Psoas muscle (tissue), 8 donors: ENCODE data around the gene KCNN3. TPM values are rescaled to one million over a fixed set of nuclear protein-coding genes. Genes with fewer than 3 reads are reported as not detected.
"Not testable (repeated sequence)": the region's sequence is repeated elsewhere in the genome, so short reads cannot be mapped to it uniquely, and the experiment has no call there.

Experiments used
- ATAC-seq, 4 donors: fragments of 200-7000 bp; cut with Tn5 transposase; one replicate each; pipeline ENCODE4 v1.9.1; 2020; ENCODE audit warnings: moderate library complexity in 3 of 4, mild to moderate bottlenecking in 2 of 4
- DNase-seq, 2 donors: peaks; one replicate each; pipeline ENCODE4 v3.0.0-alpha.2; 2020
- H3K27ac ChIP-seq: fragments of 200-600 bp; one replicate; pipeline ENCODE4 v1.8.0; 2022
- H3K27me3 ChIP-seq, 3 donors: fragments of 200-600 bp in 1 of 3; one replicate each; pipeline versions ENCODE4 v1.6.1 to v1.8.0; 2013 to 2022; ENCODE audit warnings: low read length in 2 of 3, mild to moderate bottlenecking in 2 of 3, moderate library complexity in 1 of 3; ENCODE audit not compliant: insufficient read depth in 3 of 3
- H3K36me3 ChIP-seq, 2 donors: fragments of 200-600 bp in 1 of 2; one replicate each; pipeline versions ENCODE4 v1.6.1 to v1.8.0; 2013 to 2022; ENCODE audit warnings: low read depth in 1 of 2, mild to moderate bottlenecking in 1 of 2, moderate library complexity in 1 of 2; ENCODE audit not compliant: insufficient read depth in 1 of 2
- H3K4me1 ChIP-seq: fragments of 200-600 bp; one replicate; pipeline ENCODE4 v1.8.0; 2022
- H3K4me3 ChIP-seq: fragments of 200-600 bp; one replicate; pipeline ENCODE4 v1.8.0; 2022; ENCODE audit warnings: mild to moderate bottlenecking
- H3K9me3 ChIP-seq: fragments of 200-600 bp; one replicate; pipeline ENCODE4 v1.8.0; 2022
- CTCF ChIP-seq: fragments of 200-600 bp; IDR thresholded peaks from one replicate; pipeline ENCODE4 v1.8.0; 2022; ENCODE audit warnings: antibody characterized with exemption
- WGBS, 3 donors: extraction: QIAGEN DNeasy Blood & Tissue Kit; methylation state at CpG; one replicate each; pipeline versions ENCODE4 v1.1.6 to v1.1.7; 2013; 5-methylcytosine and 5-hydroxymethylcytosine counted together
- intact Hi-C, 2 donors: fragments of 100-400 bp; cut with DNase I; formaldehyde crosslinking; loops; one replicate each; pipeline versions ENCODE4 v1.11.0 to v1.14.2; 2022
- polyA plus RNA-seq, 3 donors: library from polyadenylated mRNA; stranded (reverse); fragments of 200-250 nt; gene quantifications; one replicate each; pipeline ENCODE4 v1.2.3, GENCODE V29; 2013
- total RNA-seq, 4 donors: library from RNA; stranded (reverse); fragmentation: NEBNext Ultra II Directional in 2 of 4; extraction: Animal tissue kit (Norgen Biotek cat#: 25700) in 2 of 4; gene quantifications; one replicate each; pipeline versions ENCODE4 v1.2.1 to v1.2.4, GENCODE V29; 2021 to 2023
- donor health status: healthy with polysubstance abuse.
- donor health status: DM: no; HTN: no; CAD: no; lungs with moderate emphysema.
- donor health status: Bipolar disorder and iron deficiency.
- donor health status: healthy.
- donor health status: DM: yes; HTN: yes; CAD: no.
- donor health status: DM: no; HTN: no; CAD: no.
- donor health status: DM: no; HTN: no; CAD: no.
- donor health status: DM: yes; HTN: yes; CAD: no.

KCNN3 gene
- total and polyA plus RNA-seq, 7 donors, result 2.5 to 60.9 (median 11.8) TPM

GRCh38 chr1:154910851-154911250 lies 40.8 kb upstream of the KCNN3 start:
- no peak for TF ChIP-seq CTCF
- 93 to 98% (median 94%) methylated on average over 5 of the region's 5 CpGs for WGBS, 3 donors
- H3K4me1 ChIP-seq, result no peaks in the 10 kb centered on the region
- no peak overlapping the region for H3K4me3 ChIP-seq
- no peaks in the 10 kb centered on the region for H3K27me3 ChIP-seq
- no peaks in the 10 kb centered on the region for H3K9me3 ChIP-seq
- DNase-seq, result no peak
- ATAC-seq, result no peak
- no peaks in the 10 kb centered on the region for H3K36me3 ChIP-seq
- H3K27ac ChIP-seq, result no peak overlapping the region
- intact Hi-C loops, result no loop called here

- intact Hi-C loops, result no loop called here
- no peaks in the 10 kb centered on the region for H3K4me1 ChIP-seq
- no peaks in the 10 kb centered on the region for H3K9me3 ChIP-seq
- DNase-seq (no peak), ATAC-seq (no peak)
- no peaks in the 10 kb centered on the region for H3K36me3 ChIP-seq
- H3K27me3 ChIP-seq, result no peaks in the 10 kb centered on the region
- H3K27ac ChIP-seq, result no peak overlapping the region
- H3K4me3 ChIP-seq, result no peak overlapping the region
- no peak for TF ChIP-seq CTCF
- 86 to 90% (median 89%) methylated on average over 5 of the region's 5 CpGs for WGBS, 3 donors
Measured at GRCh38 chr1:154908937-154909336, 38.9 kb upstream of the KCNN3 start.

- H3K27me3 ChIP-seq, intact Hi-C loops: not testable (repeated sequence)
Measured at GRCh38 chr1:154908129-154908528, 38.0 kb upstream of the KCNN3 start.

GRCh38 chr1:154906621-154907081 lies 36.6 kb upstream of the KCNN3 start:
- Histone ChIP-seq H3K27me3 (no peaks in the 10 kb centered on the region), H3K9me3 (no peaks in the 10 kb centered on the region), H3K27ac (no peak overlapping the region), H3K4me1 (no peaks in the 10 kb centered on the region), H3K4me3 (no peak overlapping the region), H3K36me3 (no peaks in the 10 kb centered on the region)
- TF ChIP-seq CTCF, result peak; percentile 47
- WGBS, 3 donors, result 76 to 78% (median 77%) methylated on average over 7 of the region's 7 CpGs
- peak; percentile 56 to 83 (median 70) for ATAC-seq
- DNase-seq, result no peak
- intact Hi-C loops, result no loop called here

More at GRCh38 chr1:154908129-154908528, 38.0 kb upstream of the KCNN3 start:
- WGBS, 3 donors, result 54 to 66% (median 58%) methylated on average over 3 of the region's 3 CpGs
- not testable (repeated sequence) for H3K27ac ChIP-seq, H3K9me3 ChIP-seq, DNase-seq, H3K36me3 ChIP-seq, H3K4me3 ChIP-seq, H3K4me1 ChIP-seq, ATAC-seq

GRCh38 chr1:154902938-154903566 lies 33.0 kb upstream of the KCNN3 start:
- no peak for TF ChIP-seq CTCF

More at GRCh38 chr1:154902938-154903566, 33.0 kb upstream of the KCNN3 start:
- Histone ChIP-seq H3K9me3 (no peaks in the 10 kb centered on the region), H3K36me3 (no peaks in the 10 kb centered on the region), H3K4me3 (no peak overlapping the region), H3K27me3 (no peaks in the 10 kb centered on the region), H3K27ac (no peak overlapping the region), H3K4me1 (no peaks in the 10 kb centered on the region)
- intact Hi-C loops, result no loop called here
- no peak for DNase-seq
- WGBS, 3 donors, result 30 to 61% (median 57%) methylated on average over 3 of the region's 3 CpGs
- ATAC-seq, result no peak
